Measurements from ENCODE around the gene KCNG3. TPM values are rescaled to one million over a fixed set of nuclear protein-coding genes. Genes with fewer than 3 reads are reported as not detected.

Gene KCNG3
- total and polyA plus RNA-seq, 8 donors: 0.23 to 0.83 (median 0.74) TPM

DNA sequence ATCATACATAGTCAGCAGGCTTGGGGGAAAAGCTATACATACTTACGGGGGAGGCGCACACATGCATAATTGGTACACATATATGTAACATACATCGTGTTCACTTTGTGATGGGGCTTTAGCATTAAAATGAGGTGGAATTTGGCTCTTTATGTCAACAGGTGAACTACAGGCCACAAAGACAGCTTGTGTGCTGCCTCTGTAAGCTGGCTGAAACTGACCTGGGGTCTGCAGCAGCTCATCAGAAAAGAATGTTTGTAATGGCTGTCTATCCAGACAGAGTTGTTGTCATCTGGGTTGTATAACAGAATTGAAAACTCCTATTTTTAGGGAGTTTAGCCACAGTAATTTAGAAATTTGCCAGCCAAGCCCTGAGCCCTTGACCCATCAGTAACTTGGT is 4.7 kb upstream of the KCNG3 start:
- DNase-seq (no peak), FAIRE-seq (no peak), ATAC-seq (no peak)
- H3K9me3 ChIP-seq: no peaks in the 10 kb centered on the region
- TF ChIP-seq, protein P1, sequence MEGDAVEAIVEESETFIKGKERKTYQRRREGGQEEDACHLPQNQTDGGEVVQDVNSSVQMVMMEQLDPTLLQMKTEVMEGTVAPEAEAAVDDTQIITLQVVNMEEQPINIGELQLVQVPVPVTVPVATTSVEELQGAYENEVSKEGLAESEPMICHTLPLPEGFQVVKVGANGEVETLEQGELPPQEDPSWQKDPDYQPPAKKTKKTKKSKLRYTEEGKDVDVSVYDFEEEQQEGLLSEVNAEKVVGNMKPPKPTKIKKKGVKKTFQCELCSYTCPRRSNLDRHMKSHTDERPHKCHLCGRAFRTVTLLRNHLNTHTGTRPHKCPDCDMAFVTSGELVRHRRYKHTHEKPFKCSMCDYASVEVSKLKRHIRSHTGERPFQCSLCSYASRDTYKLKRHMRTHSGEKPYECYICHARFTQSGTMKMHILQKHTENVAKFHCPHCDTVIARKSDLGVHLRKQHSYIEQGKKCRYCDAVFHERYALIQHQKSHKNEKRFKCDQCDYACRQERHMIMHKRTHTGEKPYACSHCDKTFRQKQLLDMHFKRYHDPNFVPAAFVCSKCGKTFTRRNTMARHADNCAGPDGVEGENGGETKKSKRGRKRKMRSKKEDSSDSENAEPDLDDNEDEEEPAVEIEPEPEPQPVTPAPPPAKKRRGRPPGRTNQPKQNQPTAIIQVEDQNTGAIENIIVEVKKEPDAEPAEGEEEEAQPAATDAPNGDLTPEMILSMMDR (IDR thresholded peaks at IDR 0.05): no peak
- H3K4me1 ChIP-seq: no peaks in the 10 kb centered on the region
- peaks cover 0 to under 1% (median 0%) of the 10 kb centered on the region in 4 donors for H3K27me3 ChIP-seq
- intact Hi-C loops (cut with DNase I): no loop called here
- 82 to 83% methylated on average over 3 of the region's 3 CpGs for WGBS, 2 donors
- H3K36me3 ChIP-seq: no peaks in the 10 kb centered on the region
- no peak overlapping the region for H3K27ac ChIP-seq
- no peak overlapping the region for H3K4me3 ChIP-seq

DNA sequence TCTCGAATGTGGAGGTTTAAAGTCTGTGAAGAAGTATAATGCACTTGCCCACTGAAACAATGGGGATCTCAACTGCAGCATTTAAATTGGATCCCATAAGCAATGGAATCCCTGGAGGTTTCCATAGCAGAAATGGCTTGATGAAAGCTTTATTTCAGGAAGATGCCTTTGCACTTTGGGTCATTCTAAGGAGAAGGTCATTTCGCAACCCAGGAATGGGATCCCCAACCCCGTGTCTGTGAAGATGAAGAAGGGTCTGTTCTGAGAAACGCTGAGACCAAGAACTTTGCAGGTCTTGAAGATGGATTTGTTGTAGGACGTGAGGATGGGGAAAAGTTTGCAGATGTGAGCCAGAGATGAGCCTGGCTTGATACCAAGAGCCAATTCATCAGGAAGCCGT is 1.8 kb upstream of the KCNG3 start:
- Histone ChIP-seq H3K36me3 (no peaks in the 10 kb centered on the region), H3K4me3 (no peak overlapping the region), H3K9me3 (no peaks in the 10 kb centered on the region), H3K27ac (no peak overlapping the region), H3K4me1 (no peaks in the 10 kb centered on the region), H3K27me3 (peaks cover 0 to 5% (median 0%) of the 10 kb centered on the region in 4 donors)
- FAIRE-seq: no peak
- TF ChIP-seq, protein P1 (IDR thresholded peaks at IDR 0.05): no peak
- intact Hi-C loops (cut with DNase I): no loop called here
- ATAC-seq: no peak
- WGBS, 2 donors: 53% methylated on average over 6 of the region's 6 CpGs
- DNase-seq: no peak

- H3K27me3 ChIP-seq: peaks cover 0 to 5% (median 0%) of the 10 kb centered on the region in 4 donors
- intact Hi-C loops (cut with DNase I): no loop called here
- FAIRE-seq (no peak), ATAC-seq (no peak), DNase-seq (no peak)
- no peak overlapping the region for H3K27ac ChIP-seq
- H3K9me3 ChIP-seq: no peaks in the 10 kb centered on the region
- H3K4me3 ChIP-seq: peak overlapping the region in 1 of 4 donors; percentile 59
- no peaks in the 10 kb centered on the region for H3K36me3 ChIP-seq
- no peaks in the 10 kb centered on the region for H3K4me1 ChIP-seq
- WGBS, 2 donors: 0% methylated on average over 1 of the region's 1 CpG
- TF ChIP-seq, protein P1 (IDR thresholded peaks at IDR 0.05): no peak
Measured at GRCh38 chr2:42495234-42495581, 1.4 kb upstream of the KCNG3 start.

DNA sequence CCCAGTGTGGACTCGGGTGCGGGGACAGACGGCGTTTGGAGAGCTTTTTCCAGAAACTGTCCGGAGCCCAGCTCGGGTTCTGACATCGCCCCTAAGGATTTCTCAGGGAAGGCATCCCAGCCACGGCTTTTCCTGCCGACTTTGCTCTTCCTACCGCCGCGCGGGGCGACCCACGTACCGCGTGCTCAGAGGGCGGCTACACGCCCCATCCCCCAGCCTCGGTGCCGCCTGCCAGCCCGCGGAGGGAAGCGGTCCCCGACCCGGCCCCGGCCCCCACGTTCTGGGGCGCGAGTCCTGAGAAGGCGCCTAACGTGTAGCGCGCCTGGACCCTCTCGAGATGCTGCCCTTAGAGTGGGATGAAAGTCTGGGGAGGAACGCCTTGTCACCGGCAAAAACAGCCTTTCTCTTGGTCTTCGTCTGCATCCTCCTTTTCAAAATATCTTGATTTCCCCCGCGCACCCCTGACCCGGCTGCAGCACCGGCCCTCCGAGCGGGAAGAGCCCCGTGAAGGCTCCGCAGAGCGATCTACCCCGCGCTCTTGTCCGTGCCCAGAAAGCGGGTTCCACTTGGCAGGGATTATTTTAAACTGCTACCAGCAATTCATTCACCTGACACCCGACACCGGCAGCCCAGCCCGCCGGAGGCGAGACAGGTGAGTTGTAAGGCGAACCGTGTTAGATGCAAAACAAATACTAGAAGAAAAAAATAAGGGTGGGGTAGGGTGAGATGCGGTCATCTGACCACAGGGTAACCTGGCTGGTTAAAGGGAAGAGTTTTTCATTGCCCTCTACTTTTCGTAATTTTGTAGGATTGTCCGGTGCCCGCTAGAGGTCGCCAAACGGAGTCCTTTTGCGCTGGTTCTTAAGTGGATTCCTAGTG is 812 bp upstream of the KCNG3 start:
- H3K27ac ChIP-seq: peak overlapping the region in 3 of 4 donors; percentile 1 to 32 (median 20)
- peak overlapping the region; percentile 36 to 65 (median 50) for H3K4me3 ChIP-seq
- peaks cover 0 to 5% (median 0%) of the 10 kb centered on the region in 4 donors for H3K27me3 ChIP-seq
- H3K4me1 ChIP-seq: no peaks in the 10 kb centered on the region
- TF ChIP-seq, protein P1 (IDR thresholded peaks at IDR 0.05): peak; percentile 77 to 82 (median 79)
- FAIRE-seq (peak; percentile 41), DNase-seq (peak; percentile 49 to 81 (median 68)), ATAC-seq (peak; percentile 71 to 90 (median 80))
- H3K36me3 ChIP-seq: no peaks in the 10 kb centered on the region
- intact Hi-C loops (cut with DNase I): no loop called here
- no peaks in the 10 kb centered on the region for H3K9me3 ChIP-seq
- 0% methylated on average over 65 of the region's 65 CpGs for WGBS, 2 donors
